GM13976 (cell line): ENCODE results near the gene MINAR1.

ENCODE experiments used
- DNase-seq: peaks from one replicate; pipeline ENCODE4 v3.0.0; 2012; ENCODE audit warnings: low spot score
- in situ Hi-C: fragments of 300-500 bp; cut with MboI; formaldehyde crosslinking; loops from one replicate; pipeline ENCODE4 v1.12.0; 2022; ENCODE audit warnings: low sequenced_read_pairs, mixed read lengths, inconsistent platforms; ENCODE audit not compliant: unreplicated experiment
- TF ChIP-seq, protein P1 (sequence below): IDR thresholded peaks from 2 replicates; pipeline ENCODE4 v1.5.1; 2012; ENCODE audit warnings: borderline replicate concordance, mild to moderate bottlenecking; ENCODE audit not compliant: insufficient read depth; ENCODE audit errors: extremely low read depth, missing control alignments, control extremely low read depth

Gene MINAR1

DNA sequence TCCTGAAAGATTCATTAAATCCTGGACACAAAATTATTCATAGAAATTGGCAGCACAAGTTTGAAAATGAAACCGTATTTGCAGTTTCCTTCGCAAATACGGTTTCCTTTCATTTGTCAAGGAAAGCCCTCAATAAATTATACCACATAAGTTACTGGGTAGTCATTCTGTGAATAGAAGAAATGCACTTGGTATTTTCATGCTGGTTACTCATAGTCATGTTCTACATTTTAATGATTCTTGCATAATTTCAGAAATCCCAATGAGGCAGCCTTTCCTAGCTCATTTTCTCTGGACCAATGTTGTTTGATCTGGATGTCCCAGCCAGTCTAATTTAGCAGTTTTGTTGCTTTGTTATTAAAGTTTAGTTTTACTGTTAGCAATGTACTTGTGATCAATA is 43.2 kb downstream of the MINAR1 start:
- DNase-seq = no peak
- TF ChIP-seq, protein P1, sequence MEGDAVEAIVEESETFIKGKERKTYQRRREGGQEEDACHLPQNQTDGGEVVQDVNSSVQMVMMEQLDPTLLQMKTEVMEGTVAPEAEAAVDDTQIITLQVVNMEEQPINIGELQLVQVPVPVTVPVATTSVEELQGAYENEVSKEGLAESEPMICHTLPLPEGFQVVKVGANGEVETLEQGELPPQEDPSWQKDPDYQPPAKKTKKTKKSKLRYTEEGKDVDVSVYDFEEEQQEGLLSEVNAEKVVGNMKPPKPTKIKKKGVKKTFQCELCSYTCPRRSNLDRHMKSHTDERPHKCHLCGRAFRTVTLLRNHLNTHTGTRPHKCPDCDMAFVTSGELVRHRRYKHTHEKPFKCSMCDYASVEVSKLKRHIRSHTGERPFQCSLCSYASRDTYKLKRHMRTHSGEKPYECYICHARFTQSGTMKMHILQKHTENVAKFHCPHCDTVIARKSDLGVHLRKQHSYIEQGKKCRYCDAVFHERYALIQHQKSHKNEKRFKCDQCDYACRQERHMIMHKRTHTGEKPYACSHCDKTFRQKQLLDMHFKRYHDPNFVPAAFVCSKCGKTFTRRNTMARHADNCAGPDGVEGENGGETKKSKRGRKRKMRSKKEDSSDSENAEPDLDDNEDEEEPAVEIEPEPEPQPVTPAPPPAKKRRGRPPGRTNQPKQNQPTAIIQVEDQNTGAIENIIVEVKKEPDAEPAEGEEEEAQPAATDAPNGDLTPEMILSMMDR = no peak
- in situ Hi-C loops = no loop called here

DNA sequence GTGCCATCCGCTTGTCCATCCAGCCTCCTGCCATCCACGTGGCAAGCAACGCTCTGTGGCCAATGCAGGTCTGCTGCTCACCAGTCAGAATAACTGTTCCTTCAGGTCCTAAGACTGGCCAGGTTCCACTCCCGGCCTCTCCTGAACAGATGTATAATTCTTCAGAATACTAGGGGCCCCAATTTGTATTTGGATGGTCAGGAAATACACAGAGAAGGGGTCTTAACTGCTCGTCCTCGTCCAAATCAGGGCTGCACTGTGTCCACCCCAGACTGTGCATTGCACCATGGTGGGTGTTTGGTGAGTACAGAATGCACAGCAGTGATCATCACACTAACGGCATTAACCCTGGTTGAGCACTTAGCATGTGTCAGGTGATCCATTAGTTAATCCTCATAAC is 46.0 kb downstream of the MINAR1 start:
- in situ Hi-C loops = no loop called here
- DNase-seq = no peak
- TF ChIP-seq, protein P1 = no peak

DNA sequence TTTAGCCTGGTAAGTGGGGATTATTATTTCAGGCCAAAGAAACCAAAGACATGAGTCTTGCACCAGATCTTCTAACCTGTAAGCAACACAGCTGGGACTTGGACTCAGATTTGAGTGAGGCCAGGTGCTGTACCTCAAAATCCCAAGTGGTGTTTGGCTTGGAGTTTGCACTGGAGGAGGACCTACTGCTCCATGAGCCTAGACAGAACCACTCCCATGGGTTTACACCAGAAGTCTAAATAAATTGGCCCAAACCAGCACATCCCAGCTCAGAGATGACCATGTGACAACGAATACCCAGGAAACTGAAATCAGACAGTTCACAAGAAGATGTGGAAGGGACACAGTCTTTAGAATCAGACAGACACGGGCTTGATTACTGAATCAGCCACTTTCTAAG is 47.5 kb downstream of the MINAR1 start:
- in situ Hi-C loops = no loop called here
- TF ChIP-seq, protein P1 = no peak
- DNase-seq = no peak

GRCh38 chr15:79481793-79482192 is 49.7 kb downstream of the MINAR1 start:
- TF ChIP-seq, protein P1 = no peak
- no peak for DNase-seq
- in situ Hi-C loops = no loop called here
